Stimulated activated effector memory CD8-positive, alpha-beta T cell treated with anti-CD3 and anti-CD28 coated beads, Interleukin-12 subunit alpha, Interleukin-12 subunit beta, amount 100 ng/mL, for 72 hours (primary cell): ENCODE measurements around the gene TRPM8.

Experiments used
- ATAC-seq: fragments of 150-1000 bp; cut with Tn5 transposase; 2 replicates; pipeline ENCODE4 v1.10.0; 2021
- DNase-seq, 2 donors: peaks; one replicate each; pipeline ENCODE4 v3.0.0; 2021 to 2022; ENCODE audit warnings: low spot score in 2 of 2
- H3K27ac Mint-ChIP-seq: one replicate; pipeline ENCODE4 v1.8.0; 2022; ENCODE audit warnings: mild to moderate bottlenecking, mixed read lengths
- H3K36me3 Mint-ChIP-seq: one replicate; pipeline ENCODE4 v1.8.0; 2022; ENCODE audit warnings: mild to moderate bottlenecking, mixed read lengths
- H3K4me1 Mint-ChIP-seq: one replicate; pipeline ENCODE4 v1.8.0; 2022; ENCODE audit warnings: mixed read lengths
- H3K4me3 Mint-ChIP-seq: one replicate; pipeline ENCODE4 v1.8.0; 2022; ENCODE audit warnings: mild to moderate bottlenecking, mixed read lengths
- H3K9me3 Mint-ChIP-seq: one replicate; pipeline ENCODE4 v1.8.0; 2022; ENCODE audit warnings: mixed read lengths

TRPM8 gene

DNA sequence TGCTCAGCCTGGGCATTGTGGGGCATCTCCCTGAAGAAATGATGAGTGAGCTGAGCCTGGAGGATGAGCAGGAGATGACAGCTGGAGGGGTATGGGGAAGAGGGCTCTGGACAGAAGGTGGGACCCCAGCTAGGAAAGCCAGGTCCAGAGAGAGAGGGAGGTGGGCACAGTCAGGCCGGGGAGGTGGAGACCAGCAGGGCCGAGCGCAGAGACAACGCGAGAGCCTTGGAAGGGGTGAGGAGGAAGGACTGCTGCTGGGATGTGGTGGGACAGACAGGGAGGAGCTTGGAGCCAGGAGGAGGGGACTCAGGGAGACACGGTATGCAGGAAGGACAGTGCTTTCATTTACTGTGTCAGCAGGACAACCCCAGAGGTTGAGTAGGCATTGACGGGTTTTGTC, 8.2 kb downstream of the TRPM8 start:
- H3K4me3 Mint-ChIP-seq: no peak overlapping the region
- no peaks in the 10 kb centered on the region for H3K9me3 Mint-ChIP-seq
- peaks cover 13% of the 10 kb centered on the region for H3K4me1 Mint-ChIP-seq
- H3K27ac Mint-ChIP-seq: no peak overlapping the region
- ATAC-seq (no peak), DNase-seq (no peak)
- H3K36me3 Mint-ChIP-seq: no peaks in the 10 kb centered on the region

GRCh38 chr2:233926806-233927205, 9.6 kb downstream of the TRPM8 start:
- H3K9me3 Mint-ChIP-seq: no peaks in the 10 kb centered on the region
- DNase-seq (no peak), ATAC-seq (no peak)
- H3K4me3 Mint-ChIP-seq: no peak overlapping the region
- H3K4me1 Mint-ChIP-seq: peaks cover 13% of the 10 kb centered on the region
- H3K36me3 Mint-ChIP-seq: no peaks in the 10 kb centered on the region
- H3K27ac Mint-ChIP-seq: no peak overlapping the region

DNA sequence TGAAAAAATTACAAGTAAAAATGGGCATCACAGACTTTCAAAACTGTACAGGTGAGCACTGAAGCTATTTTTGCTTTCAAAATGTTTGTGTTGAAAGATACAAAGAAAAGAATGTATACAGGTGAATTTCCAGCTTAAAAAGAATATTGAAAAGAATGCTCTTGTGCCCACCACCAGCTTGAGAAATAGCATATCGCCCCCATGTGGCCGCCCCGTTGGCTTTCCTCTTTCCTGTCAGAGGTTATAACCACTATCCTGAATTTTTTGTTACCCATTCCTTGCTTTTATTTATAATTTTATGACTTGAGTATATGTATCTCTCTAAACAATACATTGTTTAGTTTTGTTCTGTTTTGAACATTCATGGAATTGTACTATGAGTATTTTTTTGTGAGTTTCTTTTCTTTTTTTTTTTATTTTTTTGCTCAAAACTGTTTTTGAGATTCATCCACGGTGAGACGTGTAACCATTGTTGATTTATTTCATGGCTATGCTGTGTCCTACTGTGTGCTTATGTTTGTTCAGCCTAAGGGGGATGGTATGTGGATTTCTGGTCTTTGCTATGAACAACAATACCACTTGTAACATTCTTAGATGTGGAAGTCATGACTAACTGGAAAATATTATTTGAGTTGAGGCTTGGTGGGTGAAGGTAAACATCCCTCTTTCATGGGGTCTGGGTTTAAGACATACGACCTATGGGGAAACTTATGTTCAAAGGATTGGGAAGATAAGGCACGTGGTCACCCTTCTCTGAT, 11.6 kb downstream of the TRPM8 start:
- DNase-seq: no peak
- H3K27ac Mint-ChIP-seq: peak overlapping the region; percentile 27
- peak; percentile 38 for ATAC-seq
- H3K4me3 Mint-ChIP-seq: no peak overlapping the region
- H3K4me1 Mint-ChIP-seq: peaks cover 13% of the 10 kb centered on the region
- no peaks in the 10 kb centered on the region for H3K9me3 Mint-ChIP-seq
- no peaks in the 10 kb centered on the region for H3K36me3 Mint-ChIP-seq

DNA sequence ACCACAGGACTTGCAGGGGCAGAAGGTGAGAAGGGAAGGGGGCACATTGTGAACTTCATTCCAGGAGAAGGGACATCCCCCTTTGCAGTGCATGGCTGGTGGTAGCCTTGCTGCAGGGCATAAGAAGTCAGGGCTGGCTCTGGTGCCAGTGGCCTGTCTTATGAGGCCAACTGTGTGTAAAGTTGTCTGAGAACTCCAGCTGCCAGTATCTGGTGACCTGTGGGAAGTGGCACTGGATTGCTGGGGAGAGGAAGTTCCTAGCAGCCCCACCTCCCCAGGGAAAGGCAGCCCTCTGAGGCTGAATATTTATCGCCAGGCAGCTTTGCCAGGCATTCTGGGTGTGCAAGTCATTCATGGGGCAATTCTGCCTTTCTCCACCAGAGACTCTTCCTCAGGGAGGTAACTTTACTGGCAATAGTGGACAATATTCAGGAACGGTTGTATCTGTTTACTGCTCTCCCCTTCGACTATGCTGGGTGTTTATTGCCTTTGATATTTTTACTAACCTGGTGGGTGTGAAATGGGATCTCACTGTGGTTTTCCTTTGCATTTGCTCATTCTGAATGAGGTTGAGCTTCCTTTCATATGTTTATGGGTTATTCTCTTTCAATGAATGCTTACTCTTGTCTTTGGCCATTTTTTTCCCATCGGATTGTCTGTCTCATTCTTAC, 12.3 kb downstream of the TRPM8 start:
- ATAC-seq (peak; percentile 49), DNase-seq (no peak)
- Mint-ChIP-seq H3K4me1 (peaks cover 13% of the 10 kb centered on the region), H3K36me3 (no peaks in the 10 kb centered on the region), H3K4me3 (no peak overlapping the region), H3K27ac (peak overlapping the region; percentile 27), H3K9me3 (no peaks in the 10 kb centered on the region)

- ATAC-seq: no peak
- no peak for DNase-seq
- Mint-ChIP-seq H3K4me1 (peaks cover 19% of the 10 kb centered on the region), H3K4me3 (no peak overlapping the region), H3K36me3 (no peaks in the 10 kb centered on the region), H3K9me3 (no peaks in the 10 kb centered on the region), H3K27ac (no peak overlapping the region)
These were observed 17.4 kb downstream of the TRPM8 start for GRCh38 chr2:233934524-233934923.

DNA sequence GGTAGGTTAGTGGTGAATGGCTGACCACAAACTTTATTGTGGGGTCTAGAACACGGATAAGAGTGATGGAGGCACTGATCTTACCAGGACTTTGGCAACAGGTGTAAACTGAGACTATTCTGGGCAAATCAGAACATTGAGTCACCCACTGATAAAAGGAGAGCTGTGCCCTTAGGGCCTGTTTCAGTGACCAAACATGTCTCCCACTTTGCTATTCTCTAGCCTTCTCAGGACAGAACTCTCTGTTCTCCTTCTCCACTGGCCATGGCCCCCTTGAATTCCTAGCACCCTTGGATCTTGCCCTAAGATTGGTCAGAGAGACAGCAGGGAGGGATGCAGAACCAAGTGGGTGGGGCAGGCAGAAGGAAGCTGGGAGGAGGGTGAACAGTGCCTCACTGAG, 18.3 kb downstream of the TRPM8 start:
- ATAC-seq: no peak
- DNase-seq: no peak
- no peak overlapping the region for H3K4me3 Mint-ChIP-seq
- H3K4me1 Mint-ChIP-seq: peaks cover 13% of the 10 kb centered on the region
- H3K36me3 Mint-ChIP-seq: no peaks in the 10 kb centered on the region
- H3K27ac Mint-ChIP-seq: no peak overlapping the region
- H3K9me3 Mint-ChIP-seq: no peaks in the 10 kb centered on the region

DNA sequence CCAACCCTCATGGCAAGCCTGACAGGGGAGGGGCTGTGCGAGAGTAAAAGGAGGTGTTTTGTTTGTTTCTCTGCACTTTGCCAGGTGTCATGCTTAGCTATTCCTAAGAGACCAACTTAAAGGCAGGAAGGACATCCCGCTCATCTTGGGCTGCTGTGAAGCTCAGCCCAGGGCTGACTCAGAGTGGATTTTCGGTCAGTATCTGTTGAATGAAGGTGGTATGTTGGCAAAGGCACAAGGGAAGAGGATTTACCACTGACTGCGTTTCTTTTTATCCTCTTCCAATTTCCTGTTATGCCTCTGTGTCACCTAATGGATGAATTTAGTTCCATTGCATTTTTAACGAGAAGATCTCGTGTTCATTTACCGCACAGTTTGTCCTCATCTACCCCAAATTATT, 18.9 kb downstream of the TRPM8 start:
- peaks cover 13% of the 10 kb centered on the region for H3K4me1 Mint-ChIP-seq
- H3K36me3 Mint-ChIP-seq: no peaks in the 10 kb centered on the region
- no peaks in the 10 kb centered on the region for H3K9me3 Mint-ChIP-seq
- H3K4me3 Mint-ChIP-seq: no peak overlapping the region
- no peak for DNase-seq
- H3K27ac Mint-ChIP-seq: no peak overlapping the region
- no peak for ATAC-seq

GRCh38 chr2:233938676-233939370, 21.6 kb downstream of the TRPM8 start:
- ATAC-seq (peak; percentile 28), DNase-seq (no peak)
- Mint-ChIP-seq H3K27ac (no peak overlapping the region), H3K9me3 (peaks cover 3% of the 10 kb centered on the region), H3K4me3 (peak overlapping the region; percentile 50), H3K4me1 (peaks cover 13% of the 10 kb centered on the region), H3K36me3 (no peaks in the 10 kb centered on the region)

GRCh38 chr2:233940376-233941276, 23.5 kb downstream of the TRPM8 start:
- Mint-ChIP-seq H3K9me3 (peaks cover 3% of the 10 kb centered on the region), H3K4me3 (no peak overlapping the region), H3K4me1 (peaks cover 13% of the 10 kb centered on the region), H3K27ac (no peak overlapping the region), H3K36me3 (no peaks in the 10 kb centered on the region)
- ATAC-seq (no peak), DNase-seq (no peak)

- H3K9me3 Mint-ChIP-seq: peaks cover 3% of the 10 kb centered on the region
- DNase-seq: no peak
- no peak overlapping the region for H3K27ac Mint-ChIP-seq
- H3K4me1 Mint-ChIP-seq: peaks cover 13% of the 10 kb centered on the region
- no peak for ATAC-seq
- H3K4me3 Mint-ChIP-seq: no peak overlapping the region
- no peaks in the 10 kb centered on the region for H3K36me3 Mint-ChIP-seq
These were observed 25.6 kb downstream of the TRPM8 start for GRCh38 chr2:233942731-233943130.

- Mint-ChIP-seq H3K27ac (no peak overlapping the region), H3K36me3 (no peaks in the 10 kb centered on the region), H3K4me1 (peaks cover under 1% of the 10 kb centered on the region), H3K9me3 (peaks cover 3% of the 10 kb centered on the region), H3K4me3 (no peak overlapping the region)
- ATAC-seq: no peak
- DNase-seq: no peak
These were observed 27.1 kb downstream of the TRPM8 start for GRCh38 chr2:233944269-233944668.

DNA sequence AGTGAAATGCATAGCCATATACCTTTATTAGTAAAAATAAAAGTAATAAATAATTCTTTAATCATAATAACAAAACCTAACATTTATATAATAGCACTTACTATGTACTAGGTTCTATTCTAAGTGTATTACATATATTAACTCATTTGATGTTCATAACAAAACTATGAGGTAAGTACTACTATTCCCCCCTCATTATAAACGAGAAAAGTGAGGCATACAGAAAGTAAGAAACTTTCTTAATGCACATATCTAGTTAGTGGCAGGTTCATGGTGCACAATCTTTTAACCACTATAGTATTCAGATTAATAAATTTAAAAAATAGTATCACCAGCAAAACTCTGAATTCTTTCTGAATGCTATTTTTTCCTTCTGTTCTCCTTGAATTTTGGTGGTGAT, 27.5 kb downstream of the TRPM8 start:
- no peak for DNase-seq
- no peaks in the 10 kb centered on the region for H3K36me3 Mint-ChIP-seq

DNA sequence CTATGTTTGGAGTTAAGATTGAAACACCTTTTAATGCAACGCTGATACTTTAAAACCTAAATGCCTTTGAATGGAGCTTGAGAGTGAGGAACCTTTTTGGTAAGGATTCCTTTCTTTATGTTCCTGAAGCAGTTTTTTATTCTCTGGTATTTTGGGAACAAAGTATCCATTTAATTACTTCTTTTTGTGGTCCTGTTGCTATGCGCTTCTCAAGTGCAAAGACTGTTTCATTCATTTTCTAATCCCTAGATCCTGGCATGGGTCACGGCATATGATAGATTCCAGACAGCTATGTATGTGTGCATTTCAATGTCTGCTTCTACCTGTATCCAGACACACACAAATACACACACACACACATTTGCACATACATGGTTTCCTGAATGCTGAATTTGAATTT, 28.0 kb downstream of the TRPM8 start:
- no peak for DNase-seq
- Mint-ChIP-seq H3K4me1 (no peaks in the 10 kb centered on the region), H3K9me3 (peaks cover 3% of the 10 kb centered on the region), H3K36me3 (no peaks in the 10 kb centered on the region), H3K27ac (no peak overlapping the region), H3K4me3 (no peak overlapping the region)
- no peak for ATAC-seq

More for the DNA sequence above, 27.5 kb downstream of the TRPM8 start:
- Mint-ChIP-seq H3K4me1 (no peaks in the 10 kb centered on the region), H3K9me3 (peaks cover 3% of the 10 kb centered on the region), H3K4me3 (no peak overlapping the region), H3K27ac (no peak overlapping the region)
- ATAC-seq: peak; percentile 68

GRCh38 chr2:233950078-233950825, 33.1 kb downstream of the TRPM8 start:
- Mint-ChIP-seq H3K27ac (no peak overlapping the region), H3K36me3 (no peaks in the 10 kb centered on the region), H3K4me3 (no peak overlapping the region), H3K9me3 (no peaks in the 10 kb centered on the region), H3K4me1 (no peaks in the 10 kb centered on the region)
- no peak for DNase-seq
- ATAC-seq: no peak
